Transverse colon (tissue), 4 donors: ENCODE data around the gene THBS2. TPM values are rescaled to one million over a fixed set of nuclear protein-coding genes. Genes with fewer than 3 reads are reported as not detected.

ENCODE experiments used
- DNase-seq: peaks from one replicate; pipeline ENCODE4 v3.0.0-alpha.2; 2019
- H3K27ac ChIP-seq, 4 donors: fragments of 200-600 bp; sonication (generic); 2 replicates each; pipeline ENCODE4 v1.5.1; 2016 to 2018; ENCODE audit warnings: inconsistent platforms in 4 of 4
- H3K27me3 ChIP-seq: fragments of 200-600 bp; sonication (generic); 2 replicates; pipeline ENCODE4 v1.5.1; 2017; ENCODE audit warnings: inconsistent platforms
- H3K36me3 ChIP-seq, 4 donors: fragments of 200-600 bp; sonication (generic); 2 replicates each; pipeline ENCODE4 v1.5.1; 2017 to 2019; ENCODE audit warnings: inconsistent platforms in 4 of 4
- H3K4me1 ChIP-seq, 4 donors: fragments of 200-600 bp; sonication (generic); 2 replicates each; pipeline ENCODE4 v1.5.1; 2017 to 2020; ENCODE audit warnings: inconsistent platforms in 4 of 4
- H3K4me3 ChIP-seq, 4 donors: fragments of 200-600 bp; sonication (generic); 1 replicate in 1 of 4; 2 replicates in 3 of 4; pipeline versions ENCODE4 v1.5.1 to v1.6.1; 2017 to 2019; ENCODE audit warnings: inconsistent platforms in 4 of 4
- H3K9me3 ChIP-seq, 2 donors: fragments of 200-600 bp; sonication (generic); 2 replicates each; pipeline ENCODE4 v1.5.1; 2017 to 2019; ENCODE audit warnings: inconsistent platforms in 2 of 2
- CTCF ChIP-seq, 5 experiments: fragments of 200-600 bp in 3 of 5; fragments of 450-650 bp in 2 of 5; sonication (generic) in 3 of 5; IDR thresholded peaks; 1 replicate in 2 of 5; 2 replicates in 3 of 5; pipeline ENCODE4 v1.5.1; 2016 to 2017; ENCODE audit warnings: antibody characterized with exemption in 5 of 5, inconsistent platforms in 3 of 5, mild to moderate bottlenecking in 2 of 5, moderate library complexity in 1 of 5
- EP300 ChIP-seq: sonication (generic); formaldehyde crosslinking; IDR thresholded peaks from one replicate; pipeline ENCODE4 v1.6.1; 2017; ENCODE audit warnings: antibody characterized with exemption, low read depth
- POLR2A ChIP-seq: fragments of 450-650 bp; IDR thresholded peaks from one replicate; pipeline ENCODE4 v1.6.1; 2016; ENCODE audit warnings: antibody characterized with exemption, mild to moderate bottlenecking, moderate library complexity
- POLR2AphosphoS5 ChIP-seq, 3 donors: sonication (generic); formaldehyde crosslinking; IDR thresholded peaks; one replicate each; pipeline ENCODE4 v1.6.1; 2016; ENCODE audit warnings: antibody characterized with exemption in 3 of 3
- WGBS, 2 donors: methylation state at CpG; one replicate each; pipeline ENCODE4 v1.1.5; 2018; ENCODE audit warnings: low coverage in 1 of 2; 5-methylcytosine and 5-hydroxymethylcytosine counted together
- in situ Hi-C, 4 donors: fragments of 200-750 bp; cut with MboI; loops; one replicate each; pipeline versions ENCODE4 v1.15.0 to v1.15.1; 2017; ENCODE audit warnings: low sequenced_read_pairs in 3 of 4, low pct_ligation_motif_present in 1 of 4, low pct_unique_long_range_greater_than_20kb in 1 of 4
- intact Hi-C: fragments of 100-400 bp; cut with DNase I; formaldehyde crosslinking; loops from one replicate; pipeline ENCODE4 v1.15.1; 2023; ENCODE audit warnings: low total_unique reads
- total RNA-seq, 4 donors: library from RNA; depleted of rRNA; stranded (reverse); fragments of >200 nt; gene quantifications; one replicate each; pipeline ENCODE4 v1.1.0, GENCODE V29; 2016

THBS2 gene
- total RNA-seq, 4 donors from 2014 or later, result 11.5 to 25.5 (median 18.1) TPM

- in situ Hi-C loops (no loop called here), intact Hi-C loops (no loop called here)
- Histone ChIP-seq H3K4me1 (no peaks in the 10 kb centered on the region), H3K9me3 (no peaks in the 10 kb centered on the region), H3K36me3 (no peaks in the 10 kb centered on the region), H3K27ac (no peak overlapping the region), H3K27me3 (no peaks in the 10 kb centered on the region), H3K4me3 (no peak overlapping the region)
- no peak for DNase-seq
- TF ChIP-seq POLR2AphosphoS5 (IDR thresholded peaks at IDR 0.05) (no peak), POLR2A (no peak), CTCF (IDR thresholded peaks at IDR 0.05) (no peak), EP300 (no peak)
- 81 to 85% methylated on average over 5 to 24 of the region's 25 CpGs for WGBS, 2 donors
These were observed 67.0 kb downstream of the THBS2 start for GRCh38 chr6:169186496-169187169.

DNA sequence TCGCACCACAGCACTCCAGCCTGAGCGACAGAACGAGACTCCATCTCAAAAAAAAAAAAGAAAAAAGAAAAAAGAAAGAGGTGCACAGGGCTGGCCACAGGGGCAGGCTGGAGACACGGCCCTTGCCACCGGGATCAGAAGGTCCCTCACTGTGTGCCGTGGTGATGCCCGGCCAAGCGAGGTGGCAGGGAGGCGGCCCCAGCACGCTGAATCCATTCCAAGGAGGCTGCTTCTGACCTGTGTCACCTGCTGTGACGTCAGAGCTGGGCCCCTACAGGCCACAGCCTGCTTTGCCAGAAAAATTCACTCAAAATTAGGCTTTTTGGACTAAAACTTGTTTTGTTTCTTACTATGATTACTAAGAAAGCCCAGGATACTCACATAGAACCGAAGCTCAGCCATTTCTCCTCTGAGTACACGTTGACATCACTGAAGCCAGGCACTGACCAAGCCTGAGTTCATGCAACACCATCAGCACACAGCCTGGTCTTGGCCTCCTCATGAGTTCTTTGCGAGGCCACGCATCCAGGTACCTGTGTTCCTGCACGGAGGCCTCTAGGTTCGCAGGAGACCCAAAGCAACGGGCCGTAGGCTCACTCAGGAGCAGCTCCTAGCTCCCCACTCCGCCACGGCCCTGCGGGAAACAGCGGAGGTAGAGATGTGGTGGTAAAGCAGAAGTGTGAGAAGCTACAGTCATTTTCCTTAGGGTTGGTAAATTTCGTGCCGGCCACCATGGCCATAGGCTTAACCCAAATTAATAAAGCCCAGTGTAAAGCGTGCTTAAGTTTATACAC lies 67.8 kb downstream of the THBS2 start:
- no peaks in the 10 kb centered on the region for H3K36me3 ChIP-seq
- 89 to 90% methylated on average over 2 to 26 of the region's 26 CpGs for WGBS, 2 donors
- no peaks in the 10 kb centered on the region for H3K27me3 ChIP-seq
- H3K4me3 ChIP-seq, result no peak overlapping the region
- no peak overlapping the region for H3K27ac ChIP-seq
- intact Hi-C loops (no loop called here), in situ Hi-C loops (no loop called here)
- H3K4me1 ChIP-seq, result no peaks in the 10 kb centered on the region
- TF ChIP-seq POLR2A (no peak), CTCF (IDR thresholded peaks at IDR 0.05) (no peak), POLR2AphosphoS5 (IDR thresholded peaks at IDR 0.05) (no peak)
- H3K9me3 ChIP-seq, result no peaks in the 10 kb centered on the region
- no peak for DNase-seq

- no peaks in the 10 kb centered on the region for H3K36me3 ChIP-seq
- intact Hi-C loops, result no loop called here
- in situ Hi-C loops, result no loop called here
- no peaks in the 10 kb centered on the region for H3K4me1 ChIP-seq
- TF ChIP-seq CTCF (IDR thresholded peaks at IDR 0.05) (no peak), EP300 (no peak), POLR2A (no peak), POLR2AphosphoS5 (IDR thresholded peaks at IDR 0.05) (no peak)
- H3K27me3 ChIP-seq, result no peaks in the 10 kb centered on the region
- no peak for DNase-seq
- no peak overlapping the region for H3K27ac ChIP-seq
- no peaks in the 10 kb centered on the region for H3K9me3 ChIP-seq
- H3K4me3 ChIP-seq, result no peak overlapping the region
- 90% methylated on average over 20 of the region's 20 CpGs; no CpG with 5 or more reads in 1 of the 2 donors for WGBS, 2 donors
These were observed 68.6 kb downstream of the THBS2 start for GRCh38 chr6:169185011-169185521.

- H3K4me3 ChIP-seq, result no peak overlapping the region
- 91 to 96% methylated on average over 3 of the region's 3 CpGs for WGBS, 2 donors
- H3K36me3 ChIP-seq, result no peaks in the 10 kb centered on the region
- H3K9me3 ChIP-seq, result no peaks in the 10 kb centered on the region
- in situ Hi-C loops (no loop called here), intact Hi-C loops (no loop called here)
- no peak overlapping the region for H3K27ac ChIP-seq
- no peaks in the 10 kb centered on the region for H3K27me3 ChIP-seq
- TF ChIP-seq POLR2AphosphoS5 (IDR thresholded peaks at IDR 0.05), result no peak
- no peak for TF ChIP-seq EP300
- TF ChIP-seq POLR2A, result no peak
- TF ChIP-seq CTCF (IDR thresholded peaks at IDR 0.05), result no peak
- H3K4me1 ChIP-seq, result no peaks in the 10 kb centered on the region
- no peak for DNase-seq
These were observed 69.2 kb downstream of the THBS2 start for GRCh38 chr6:169184419-169184818.
